SK-N-MC (cell line): ENCODE data around the gene DIPK1B.

Experiments used
- EZH2 ChIP-seq: fragments of 200-600 bp; sonication (generic); IDR thresholded peaks from one replicate; pipeline ENCODE4 v1.6.1; 2017; ENCODE audit warnings: antibody characterized with exemption
- POLR2AphosphoS5 ChIP-seq: IDR thresholded peaks from 2 replicates; pipeline ENCODE4 v1.6.1; 2012; ENCODE audit warnings: mild to moderate bottlenecking, low read depth, low read length, borderline replicate concordance

DNA sequence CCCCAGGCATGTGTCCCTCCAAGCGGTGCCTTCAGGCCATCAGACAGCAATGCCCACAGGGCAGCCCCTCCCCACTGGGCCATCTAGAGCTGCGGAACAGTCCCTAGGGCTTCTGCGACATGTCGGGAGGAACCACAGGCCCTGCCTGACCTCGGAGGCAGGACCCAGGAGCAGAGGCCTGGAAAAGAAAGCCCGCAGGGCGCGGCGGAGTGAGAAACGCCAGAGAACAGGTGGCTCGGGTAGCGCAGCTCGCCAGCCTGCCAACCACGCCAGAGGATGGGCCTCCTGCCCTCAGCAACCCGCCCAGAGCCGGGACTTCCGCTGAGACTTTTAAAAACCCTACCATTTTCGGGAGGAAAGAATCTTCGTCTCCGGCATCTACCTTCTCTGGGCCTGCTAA is 45.0 kb downstream of the DIPK1B start:
- TF ChIP-seq POLR2AphosphoS5: no peak
- no peak for TF ChIP-seq EZH2
